ENCODE data around the gene TBC1D7.

- TF ChIP-seq CTCF (IDR thresholded peaks at IDR 0.05 in 4 of 5, conservative IDR thresholded peaks at IDR 0.05 in 1 of 5), result no peak
- TF ChIP-seq POLR2A (IDR thresholded peaks at IDR 0.05), result no peak
Measured at GRCh38 chr6:13365320-13365719, 37.0 kb upstream of the TBC1D7 start.
